Endothelial cell of umbilical vein (primary cell): ENCODE data around the gene ABTB2. TPM values are rescaled to one million over a fixed set of nuclear protein-coding genes. Genes with fewer than 3 reads are reported as not detected.

ENCODE experiments used
- BruUV-seq: library from RNA; stranded (reverse); fragments of 400-500 nt; replicated peaks from 2 replicates; lab custom pipeline; 2021; lab: Mats Ljungman, UMichigan
- CTCF ChIA-PET: fragments of 300-600, 350-600 bp; sonication (Branson Sonifier 250); formaldehyde crosslinking; loops from one replicate; lab custom pipeline; 2021; ENCODE audit warnings: antibody characterized with exemption, inconsistent platforms; lab: Charles Lee
- POLR2A ChIA-PET: fragments of 300-600, 350-600 bp; sonication (Branson Sonifier 250); formaldehyde crosslinking; loops from one replicate; lab custom pipeline; 2021; ENCODE audit warnings: antibody characterized with exemption, inconsistent platforms; lab: Charles Lee
- DNase-seq: peaks from one replicate; pipeline ENCODE4 v3.0.0-alpha.2; 2011; ENCODE audit warnings: low read depth, low spot score
- FAIRE-seq: peaks from 2 replicates; lab custom pipeline; 2011; peaks lifted over from hg19 to GRCh38; lab: Jason Lieb, UNC
- H2AFZ ChIP-seq: 2 replicates; pipeline ENCODE4 v1.6.0; 2012; ENCODE audit warnings: low read depth, low read length, control low read depth, inconsistent platforms
- H3K27ac ChIP-seq: 2 replicates; pipeline ENCODE4 v1.5.1; 2011; ENCODE audit warnings: low read depth, mild to moderate bottlenecking, control low read depth, low read length, moderate library complexity; ENCODE audit not compliant: insufficient read depth
- H3K27me3 ChIP-seq, 2 experiments: 2 replicates each; pipeline versions ENCODE4 v1.6.0 to v1.6.1; 2011; ENCODE audit warnings: low read length in 2 of 2, mixed read lengths in 1 of 2; ENCODE audit not compliant: control insufficient read depth in 2 of 2, insufficient read depth in 2 of 2
- H3K36me3 ChIP-seq, 2 experiments: 2 replicates in 1 of 2; 3 replicates in 1 of 2; pipeline ENCODE4 v1.5.1; 2011; ENCODE audit warnings: low read length in 2 of 2, mild to moderate bottlenecking in 1 of 2, moderate library complexity in 1 of 2; ENCODE audit not compliant: control insufficient read depth in 2 of 2, insufficient read depth in 2 of 2; ENCODE audit errors: extremely low read depth in 1 of 2
- H3K4me1 ChIP-seq: 3 replicates; pipeline ENCODE4 v1.5.1; 2011; ENCODE audit warnings: mild to moderate bottlenecking, low read length; ENCODE audit not compliant: control insufficient read depth, insufficient read depth; ENCODE audit errors: extremely low read depth
- H3K4me2 ChIP-seq: 2 replicates; pipeline ENCODE4 v1.6.1; 2011; ENCODE audit warnings: low read length, control low read depth, mixed read lengths; ENCODE audit not compliant: insufficient read depth
- H3K4me3 ChIP-seq, 3 experiments: fragments of 200-600 bp in 1 of 3; sonication (generic), shearing (Covaris generic) in 1 of 3; replicated peaks in 1 of 3; 2 replicates each; pipeline ENCODE4 v1.5.1; 2011 to 2016; ENCODE audit warnings: control low read depth in 3 of 3, low read length in 3 of 3, mild to moderate bottlenecking in 2 of 3, inconsistent platforms in 1 of 3, low read depth in 1 of 3, moderate library complexity in 1 of 3; ENCODE audit not compliant: insufficient read depth in 1 of 3
- H3K79me2 ChIP-seq: 2 replicates; pipeline ENCODE4 v1.6.0; 2012; ENCODE audit warnings: low read length, inconsistent platforms; ENCODE audit not compliant: control insufficient read depth, insufficient read depth
- H3K9ac ChIP-seq: replicated peaks from 2 replicates; pipeline ENCODE3; 2011; ENCODE audit warnings: low read length, control low read depth; ENCODE audit not compliant: insufficient read depth; ENCODE audit errors: extremely low read depth
- H3K9me1 ChIP-seq: replicated peaks from 3 replicates; pipeline ENCODE4 v1.6.0; 2011; ENCODE audit warnings: mild to moderate bottlenecking, low read length; ENCODE audit not compliant: control insufficient read depth, insufficient read depth; ENCODE audit errors: extremely low read depth
- H3K9me3 ChIP-seq: replicated peaks from 2 replicates; pipeline ENCODE4 v1.5.1; 2012; ENCODE audit warnings: low read length, inconsistent platforms; ENCODE audit not compliant: control insufficient read depth, insufficient read depth
- H4K20me1 ChIP-seq: replicated peaks from 2 replicates; pipeline ENCODE3; 2011; ENCODE audit warnings: mild to moderate bottlenecking, low read length; ENCODE audit not compliant: control insufficient read depth, insufficient read depth; ENCODE audit errors: extremely low read depth
- CTCF ChIP-seq, 2 donors: IDR thresholded peaks; 1 replicate in 1 of 2; 2 replicates in 1 of 2; pipeline ENCODE4 v1.5.1; 2011; ENCODE audit warnings: low read length in 2 of 2, mild to moderate bottlenecking in 2 of 2, moderate library complexity in 2 of 2, control low read depth in 1 of 2, inconsistent platforms in 1 of 2, low read depth in 1 of 2; ENCODE audit not compliant: insufficient read depth in 1 of 2; ENCODE audit errors: extremely low read depth in 1 of 2
- EZH2 ChIP-seq: IDR thresholded peaks from 2 replicates; pipeline ENCODE4 v1.6.1; 2012; ENCODE audit warnings: borderline replicate concordance, low read depth, mild to moderate bottlenecking, moderate library complexity, low read length, inconsistent platforms; ENCODE audit not compliant: severe bottlenecking
- FOS ChIP-seq: IDR thresholded peaks from 2 replicates; pipeline ENCODE4 v1.6.1; 2011; ENCODE audit warnings: mild to moderate bottlenecking, low read length, moderate library complexity, borderline replicate concordance; ENCODE audit not compliant: insufficient read depth
- GATA2 ChIP-seq: IDR thresholded peaks from 2 replicates; pipeline ENCODE4 v1.7.0; 2011; ENCODE audit warnings: low read depth, mild to moderate bottlenecking, moderate library complexity, mixed read lengths, low read length; ENCODE audit not compliant: insufficient read length, insufficient read depth
- JUN ChIP-seq: IDR thresholded peaks from 2 replicates; pipeline ENCODE4 v1.6.1; 2011; ENCODE audit warnings: borderline replicate concordance, low read depth; ENCODE audit not compliant: insufficient read length, insufficient read depth
- MAX ChIP-seq: IDR thresholded peaks from 2 replicates; pipeline ENCODE4 v1.6.1; 2011; ENCODE audit not compliant: insufficient read depth, insufficient read length
- MYC ChIP-seq: IDR thresholded peaks from one replicate; pipeline ENCODE4 v1.6.1; 2011; ENCODE audit warnings: mild to moderate bottlenecking, low read depth, low read length
- POLR2A ChIP-seq: IDR thresholded peaks from 2 replicates; pipeline ENCODE4 v1.6.1; 2012; ENCODE audit warnings: low read depth, mild to moderate bottlenecking, control low read depth, low read length
- POLR2AphosphoS5 ChIP-seq: IDR thresholded peaks from 2 replicates; pipeline ENCODE4 v1.6.1; 2012; ENCODE audit warnings: low read depth, mild to moderate bottlenecking, control low read depth, low read length, moderate library complexity; ENCODE audit not compliant: insufficient read depth
- dilution Hi-C: fragments of 300-500 bp; cut with MboI; formaldehyde crosslinking; loops from one replicate; pipeline ENCODE4 v1.15.0; 2019; ENCODE audit warnings: low sequenced_read_pairs; ENCODE audit not compliant: extremely low pct_ligation_motif_present
- intact Hi-C: fragments of 100-400 bp; cut with micrococcal nuclease; formaldehyde crosslinking; loops from one replicate; pipeline ENCODE4 v1.10.0; 2022
- polyA plus RNA-seq, 4 experiments: library from polyadenylated mRNA; depleted of rRNA in 3 of 4; stranded (reverse) in 3 of 4; unstranded in 1 of 4; fragments of >200 nt; gene quantifications; 2 replicates each; pipeline versions ENCODE4 v1.2.1 to v1.2.3, GENCODE V29; 2011 to 2012; ENCODE audit warnings: missing spikeins in 1 of 4
- total RNA-seq: library from RNA; stranded (reverse); gene quantifications from 2 replicates; pipeline ENCODE4 v1.2.3, GENCODE V29; 2021

Gene ABTB2
- total and polyA plus RNA-seq, 2 donors (not counting 3 experiments of a cell fraction or from before 2014, with no cell fraction given) = 0.11 to 0.14 TPM

- Histone ChIP-seq H3K9ac (no peak overlapping the region), H3K4me3 (no peak overlapping the region), H4K20me1 (no peaks in the 10 kb centered on the region), H3K79me2 (no peaks in the 10 kb centered on the region), H3K27me3 (no peaks in the 10 kb centered on the region), H3K36me3 (peaks cover 31 to 37% of the 10 kb centered on the region in 2 experiments), H3K9me3 (no peaks in the 10 kb centered on the region), H3K9me1 (no peaks in the 10 kb centered on the region), H3K27ac (no peak overlapping the region), H2AFZ (no peak overlapping the region), H3K4me1 (no peaks in the 10 kb centered on the region), H3K4me2 (no peak overlapping the region)
- TF ChIP-seq EZH2 (no peak), POLR2AphosphoS5 (no peak), MAX (no peak), GATA2 (no peak), CTCF (IDR thresholded peaks at IDR 0.05; ENCODE audit: extremely low read depth in 1 of 2, insufficient read depth in 1 of 2, low read depth in 1 of 2, low read length in 2 of 2) (no peak), POLR2A (no peak), MYC (no peak), FOS (no peak), JUN (no peak)
- no TSS peak for BruUV-seq
- intact Hi-C loops = no loop called here
- ChIA-PET POLR2A (no interaction called here), CTCF (no interaction called here)
- DNase-seq (no peak), FAIRE-seq (no peak)
- dilution Hi-C loops = no loop called here
Measured at GRCh38 chr11:34120651-34121050, 237.2 kb downstream of the ABTB2 start.
